ENCODE measurements around the gene KNSTRN.
A peak's percentile ranks its signal among the peaks of the same experiment; 100 is the strongest.

Gene KNSTRN

GRCh38 chr15:40435710-40436089 is 53.2 kb downstream of the KNSTRN start:
- H3K9me3 ChIP-seq (ENCODE audit: control insufficient read depth, low read length) = no peaks in the 10 kb centered on the region
- H3K27me3 ChIP-seq (ENCODE audit: control insufficient read depth, insufficient read depth, low read length) = no peaks in the 10 kb centered on the region
- peaks cover 8% of the 10 kb centered on the region for H3K4me1 ChIP-seq
- H3K27ac ChIP-seq = no peak overlapping the region
- TF ChIP-seq CTCF (IDR thresholded peaks at IDR 0.05) = no peak
- no peaks in the 10 kb centered on the region for H3K36me3 ChIP-seq (ENCODE audit: control insufficient read depth, insufficient read depth, low read length)
- peak overlapping the region; percentile 76 for H3K4me2 ChIP-seq (ENCODE audit: low read length)
- peak overlapping the region; percentile 46 for H3K4me3 ChIP-seq (ENCODE audit: low read depth, low read length)
- H3K79me2 ChIP-seq = no peaks in the 10 kb centered on the region
- H3K9ac ChIP-seq = no peak overlapping the region
- peak overlapping the region; percentile 70 for H2AFZ ChIP-seq

- TF ChIP-seq CTCF (IDR thresholded peaks at IDR 0.05) = no peak
- H3K4me2 ChIP-seq (ENCODE audit: low read length) = peak overlapping the region; percentile 76
- peaks cover 8% of the 10 kb centered on the region for H3K4me1 ChIP-seq
- no peaks in the 10 kb centered on the region for H3K79me2 ChIP-seq
- H3K27ac ChIP-seq = no peak overlapping the region
- no peak overlapping the region for H3K9ac ChIP-seq
- H3K36me3 ChIP-seq (ENCODE audit: control insufficient read depth, insufficient read depth, low read length) = no peaks in the 10 kb centered on the region
- H3K9me3 ChIP-seq (ENCODE audit: control insufficient read depth, low read length) = no peaks in the 10 kb centered on the region
- H3K27me3 ChIP-seq (ENCODE audit: control insufficient read depth, insufficient read depth, low read length) = no peaks in the 10 kb centered on the region
- H3K4me3 ChIP-seq (ENCODE audit: low read depth, low read length) = peak overlapping the region; percentile 46
- H2AFZ ChIP-seq = peak overlapping the region; percentile 70
Measured at GRCh38 chr15:40436116-40436891, 53.8 kb downstream of the KNSTRN start.

- H3K27ac ChIP-seq = no peak overlapping the region
- no peaks in the 10 kb centered on the region for H3K79me2 ChIP-seq
- H3K9me3 ChIP-seq (ENCODE audit: control insufficient read depth, low read length) = no peaks in the 10 kb centered on the region
- H3K4me2 ChIP-seq (ENCODE audit: low read length) = peak overlapping the region; percentile 76
- no peak overlapping the region for H3K9ac ChIP-seq
- no peak overlapping the region for H3K4me3 ChIP-seq (ENCODE audit: low read depth, low read length)
- peaks cover 8% of the 10 kb centered on the region for H3K4me1 ChIP-seq
- peak overlapping the region; percentile 70 for H2AFZ ChIP-seq
- no peaks in the 10 kb centered on the region for H3K36me3 ChIP-seq (ENCODE audit: control insufficient read depth, insufficient read depth, low read length)
- TF ChIP-seq CTCF (IDR thresholded peaks at IDR 0.05) = no peak
- H3K27me3 ChIP-seq (ENCODE audit: control insufficient read depth, insufficient read depth, low read length) = no peaks in the 10 kb centered on the region
Measured at GRCh38 chr15:40436892-40437751, 54.6 kb downstream of the KNSTRN start.

- Histone ChIP-seq H3K27ac (no peak overlapping the region), H3K4me1 (peaks cover 11% of the 10 kb centered on the region)
Measured at GRCh38 chr15:40437752-40438687, 55.5 kb downstream of the KNSTRN start.

More at GRCh38 chr15:40437752-40438687, 55.5 kb downstream of the KNSTRN start:
- no peak for TF ChIP-seq CTCF (IDR thresholded peaks at IDR 0.05)
- H2AFZ ChIP-seq = no peak overlapping the region
- H3K9ac ChIP-seq = no peak overlapping the region
- H3K27me3 ChIP-seq (ENCODE audit: control insufficient read depth, insufficient read depth, low read length) = no peaks in the 10 kb centered on the region
- no peak overlapping the region for H3K4me2 ChIP-seq (ENCODE audit: low read length)
- H3K9me3 ChIP-seq (ENCODE audit: control insufficient read depth, low read length) = no peaks in the 10 kb centered on the region
- no peaks in the 10 kb centered on the region for H3K36me3 ChIP-seq (ENCODE audit: control insufficient read depth, insufficient read depth, low read length)
- H3K79me2 ChIP-seq = peaks cover 2% of the 10 kb centered on the region
- H3K4me3 ChIP-seq (ENCODE audit: low read depth, low read length) = no peak overlapping the region

Data from parathyroid adenoma (tissue), 2 donors.